ENCODE data around the gene RNASE8. TPM values are rescaled to one million over a fixed set of nuclear protein-coding genes. Genes with fewer than 3 reads are reported as not detected.
A peak's percentile ranks its signal among the peaks of the same experiment; 100 is the strongest.

The RNASE8 gene
- total RNA-seq, 1 donor from 2014 or later, result not detected

GRCh38 chr14:21020977-21021545 lies 36.6 kb upstream of the RNASE8 start:
- TF ChIP-seq, protein P1, sequence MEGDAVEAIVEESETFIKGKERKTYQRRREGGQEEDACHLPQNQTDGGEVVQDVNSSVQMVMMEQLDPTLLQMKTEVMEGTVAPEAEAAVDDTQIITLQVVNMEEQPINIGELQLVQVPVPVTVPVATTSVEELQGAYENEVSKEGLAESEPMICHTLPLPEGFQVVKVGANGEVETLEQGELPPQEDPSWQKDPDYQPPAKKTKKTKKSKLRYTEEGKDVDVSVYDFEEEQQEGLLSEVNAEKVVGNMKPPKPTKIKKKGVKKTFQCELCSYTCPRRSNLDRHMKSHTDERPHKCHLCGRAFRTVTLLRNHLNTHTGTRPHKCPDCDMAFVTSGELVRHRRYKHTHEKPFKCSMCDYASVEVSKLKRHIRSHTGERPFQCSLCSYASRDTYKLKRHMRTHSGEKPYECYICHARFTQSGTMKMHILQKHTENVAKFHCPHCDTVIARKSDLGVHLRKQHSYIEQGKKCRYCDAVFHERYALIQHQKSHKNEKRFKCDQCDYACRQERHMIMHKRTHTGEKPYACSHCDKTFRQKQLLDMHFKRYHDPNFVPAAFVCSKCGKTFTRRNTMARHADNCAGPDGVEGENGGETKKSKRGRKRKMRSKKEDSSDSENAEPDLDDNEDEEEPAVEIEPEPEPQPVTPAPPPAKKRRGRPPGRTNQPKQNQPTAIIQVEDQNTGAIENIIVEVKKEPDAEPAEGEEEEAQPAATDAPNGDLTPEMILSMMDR (IDR thresholded peaks at IDR 0.05; ENCODE audit: unreplicated experiment), result no peak
- Mint-ChIP-seq H3K4me3 (ENCODE audit: unreplicated experiment) (peak overlapping the region; percentile 39), H3K9me3 (ENCODE audit: unreplicated experiment) (no peaks in the 10 kb centered on the region), H3K4me1 (ENCODE audit: unreplicated experiment) (peaks cover 30% of the 10 kb centered on the region), H3K36me3 (ENCODE audit: low read depth, unreplicated experiment) (peaks cover 29% of the 10 kb centered on the region), H3K27ac (ENCODE audit: unreplicated experiment) (no peak overlapping the region), H3K27me3 (ENCODE audit: unreplicated experiment) (peaks cover 1% of the 10 kb centered on the region)
- DNase-seq (ENCODE audit: low spot score), result no peak

DNA sequence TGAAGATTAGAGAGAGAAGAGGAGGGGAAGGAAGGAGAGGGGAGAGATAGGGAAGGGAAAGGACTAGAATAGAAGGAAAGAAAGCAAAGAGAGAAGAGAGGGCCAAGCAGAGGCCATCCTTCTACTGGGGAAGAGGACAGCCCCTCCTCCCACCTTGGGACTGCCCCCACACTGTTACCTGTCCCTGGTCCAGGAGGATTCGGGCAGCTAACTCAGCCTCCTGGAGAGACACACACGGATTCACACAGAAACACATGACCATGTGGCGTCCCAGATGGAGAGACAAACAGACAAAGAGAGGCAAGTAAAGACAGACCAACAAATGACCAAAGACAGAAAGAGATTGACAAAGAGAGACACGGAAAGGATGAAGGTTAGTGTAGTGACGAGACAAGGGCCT lies 34.9 kb upstream of the RNASE8 start:
- peaks cover 32% of the 10 kb centered on the region for H3K4me1 Mint-ChIP-seq (ENCODE audit: unreplicated experiment)
- H3K36me3 Mint-ChIP-seq (ENCODE audit: low read depth, unreplicated experiment), result peaks cover 19% of the 10 kb centered on the region
- DNase-seq (ENCODE audit: low spot score), result no peak
- H3K27me3 Mint-ChIP-seq (ENCODE audit: unreplicated experiment), result peaks cover 8% of the 10 kb centered on the region
- H3K4me3 Mint-ChIP-seq (ENCODE audit: unreplicated experiment), result peak overlapping the region; percentile 45
- H3K27ac Mint-ChIP-seq (ENCODE audit: unreplicated experiment), result peak overlapping the region; percentile 38
- H3K9me3 Mint-ChIP-seq (ENCODE audit: unreplicated experiment), result no peaks in the 10 kb centered on the region
- TF ChIP-seq, protein P1 (IDR thresholded peaks at IDR 0.05; ENCODE audit: unreplicated experiment), result no peak

- peak; percentile 21 for DNase-seq (ENCODE audit: low spot score)
- H3K36me3 Mint-ChIP-seq (ENCODE audit: low read depth, unreplicated experiment), result peaks cover 18% of the 10 kb centered on the region
- peaks cover 32% of the 10 kb centered on the region for H3K4me1 Mint-ChIP-seq (ENCODE audit: unreplicated experiment)
- TF ChIP-seq, protein P1 (IDR thresholded peaks at IDR 0.05; ENCODE audit: unreplicated experiment), result no peak
- peak overlapping the region; percentile 45 for H3K4me3 Mint-ChIP-seq (ENCODE audit: unreplicated experiment)
- H3K9me3 Mint-ChIP-seq (ENCODE audit: unreplicated experiment), result no peaks in the 10 kb centered on the region
- peaks cover 8% of the 10 kb centered on the region for H3K27me3 Mint-ChIP-seq (ENCODE audit: unreplicated experiment)
- peak overlapping the region; percentile 74 for H3K27ac Mint-ChIP-seq (ENCODE audit: unreplicated experiment)
These were observed 34.4 kb upstream of the RNASE8 start for GRCh38 chr14:21023174-21023573.

DNA sequence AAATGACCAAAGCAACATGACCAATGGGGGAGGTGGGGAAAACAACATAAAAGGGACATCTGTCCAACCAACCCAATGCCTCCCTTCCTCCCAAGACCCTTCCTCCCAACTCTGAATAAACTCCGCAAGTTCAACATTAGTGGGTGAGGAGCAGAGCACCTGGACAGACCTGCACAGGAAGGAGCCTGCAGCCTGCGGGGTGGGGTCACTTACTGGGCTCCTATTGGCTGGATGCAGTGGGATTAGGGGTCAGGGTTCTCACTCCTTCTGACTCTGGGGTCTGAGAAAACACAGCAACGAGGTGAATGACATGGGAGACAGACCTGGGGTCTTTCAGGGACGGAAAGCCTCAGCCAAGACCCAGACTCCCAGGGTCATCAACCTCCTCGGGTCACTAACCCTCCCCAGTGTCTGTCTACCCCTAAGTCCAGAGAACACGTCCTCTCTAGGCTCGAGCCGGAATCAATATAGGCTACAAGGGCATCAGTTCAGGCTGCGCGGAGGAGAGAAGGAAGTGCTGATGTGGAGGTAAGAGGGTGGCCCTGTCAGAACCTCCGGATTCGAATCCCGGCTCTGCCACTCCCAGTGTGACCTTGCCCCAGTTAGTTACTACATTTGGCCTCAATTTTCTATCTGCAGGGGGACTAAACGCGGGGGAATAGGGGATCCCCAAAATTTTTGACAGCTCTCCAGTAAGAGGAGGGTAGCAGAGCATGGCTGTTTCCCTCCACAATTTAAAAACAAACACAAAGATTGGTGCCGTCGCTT lies 33.6 kb upstream of the RNASE8 start:
- Mint-ChIP-seq H3K27me3 (ENCODE audit: unreplicated experiment) (peaks cover 10% of the 10 kb centered on the region), H3K4me1 (ENCODE audit: unreplicated experiment) (peaks cover 32% of the 10 kb centered on the region), H3K36me3 (ENCODE audit: low read depth, unreplicated experiment) (peaks cover 18% of the 10 kb centered on the region), H3K4me3 (ENCODE audit: unreplicated experiment) (peak overlapping the region; percentile 88), H3K27ac (ENCODE audit: unreplicated experiment) (peak overlapping the region; percentile 74), H3K9me3 (ENCODE audit: unreplicated experiment) (no peaks in the 10 kb centered on the region)
- DNase-seq (ENCODE audit: low spot score), result no peak
- TF ChIP-seq, protein P1 (IDR thresholded peaks at IDR 0.05; ENCODE audit: unreplicated experiment), result no peak

All from endothelial cell (in vitro differentiated cells).